GM15510 (cell line): ENCODE measurements around the gene CPAMD8.

ENCODE experiments used
- POLR2A ChIP-seq: IDR thresholded peaks from 3 replicates; pipeline ENCODE4 v1.6.1; 2011; ENCODE audit warnings: borderline replicate concordance; ENCODE audit not compliant: insufficient read length; ENCODE audit errors: extremely low read depth

Gene CPAMD8

GRCh38 chr19:16887353-16888265 lies 139.0 kb downstream of the CPAMD8 start:
- no peak for TF ChIP-seq POLR2A

GRCh38 chr19:16886305-16886880 lies 140.2 kb downstream of the CPAMD8 start:
- TF ChIP-seq POLR2A, result no peak

GRCh38 chr19:16885166-16885565 lies 141.4 kb downstream of the CPAMD8 start:
- TF ChIP-seq POLR2A, result no peak

GRCh38 chr19:16883522-16883921 lies 143.1 kb downstream of the CPAMD8 start:
- no peak for TF ChIP-seq POLR2A

- TF ChIP-seq POLR2A, result no peak
Measured at GRCh38 chr19:16882146-16882545, 144.5 kb downstream of the CPAMD8 start.

GRCh38 chr19:16880884-16881554 lies 145.6 kb downstream of the CPAMD8 start:
- TF ChIP-seq POLR2A, result no peak

- TF ChIP-seq POLR2A, result no peak
Measured at GRCh38 chr19:16878181-16878965, 148.2 kb downstream of the CPAMD8 start.

- no peak for TF ChIP-seq POLR2A
Measured at GRCh38 chr19:16877581-16877980, 149.0 kb downstream of the CPAMD8 start.

GRCh38 chr19:16876904-16877361 lies 149.7 kb downstream of the CPAMD8 start:
- TF ChIP-seq POLR2A, result no peak

GRCh38 chr19:16875584-16876555 lies 150.7 kb downstream of the CPAMD8 start:
- no peak for TF ChIP-seq POLR2A

GRCh38 chr19:16874250-16874977 lies 152.2 kb downstream of the CPAMD8 start:
- no peak for TF ChIP-seq POLR2A

- TF ChIP-seq POLR2A, result no peak
Measured at GRCh38 chr19:16873594-16873993, 153.0 kb downstream of the CPAMD8 start.

GRCh38 chr19:16872728-16873127 lies 153.9 kb downstream of the CPAMD8 start:
- TF ChIP-seq POLR2A, result no peak
